ENCODE results near the gene KIAA0232. TPM values are rescaled to one million over a fixed set of nuclear protein-coding genes. Genes with fewer than 3 reads are reported as not detected.
"Not testable (repeated sequence)": the region's sequence is repeated elsewhere in the genome, so short reads cannot be mapped to it uniquely, and the experiment has no call there.

The KIAA0232 gene
- total and polyA plus RNA-seq, 9 of the 15 experiments (the other 6 are each of a cell fraction or from before 2014, with no cell fraction given): 3.5 to 17.4 (median 13.0) TPM

- H3K27me3 ChIP-seq (ENCODE audit: control insufficient read depth in 2 of 2, insufficient read depth in 2 of 2, low read length in 2 of 2); FAIRE-seq; intact Hi-C loops (cut with micrococcal nuclease); H2AFZ ChIP-seq (ENCODE audit: low read depth, low read length); H3K9me1 ChIP-seq (ENCODE audit: control insufficient read depth, insufficient read depth, low read length); H3K9me3 ChIP-seq (replicated peaks; ENCODE audit: control insufficient read depth, insufficient read depth, low read depth, low read length); H4K20me1 ChIP-seq (replicated peaks; ENCODE audit: control insufficient read depth, insufficient read depth, low read length); in situ Hi-C loops (cut with MboI); ATAC-seq; BruUV-seq (replicated peaks): not testable (repeated sequence)
- 57% methylated on average over 10 of the region's 10 CpGs for WGBS (ENCODE audit: insufficient coverage, low coverage, missing lambda C conversion rate)
- Histone ChIP-seq H3K79me2 (ENCODE audit: control insufficient read depth, insufficient read depth, low read length) (peaks cover 76% of the 10 kb centered on the region), H3K4me2 (ENCODE audit: insufficient read depth, low read length) (peak overlapping the region; percentile 88), H3K4me1 (replicated peaks in 1 of 2; ENCODE audit: control insufficient read depth in 2 of 2, insufficient read depth in 2 of 2, low read length in 2 of 2) (peaks cover 69 to 80% of the 10 kb centered on the region in 2 experiments), H3K9ac (ENCODE audit: insufficient read depth in 1 of 2, low read depth in 2 of 2, low read length in 2 of 2) (peak overlapping the region; percentile 93 to 98; a peak in 3 of 4 replicates), H3K27ac (ENCODE audit: extremely low read depth, low read depth, low read length) (peak overlapping the region; percentile 98; the same call in 1 of the 3 replicates), H3K4me3 (peak overlapping the region; percentile 94; the same call in 1 of the 2 replicates), H3K36me3 (ENCODE audit: control insufficient read depth, insufficient read depth, low read length) (peaks cover 21% of the 10 kb centered on the region; the same call in 2 of the 3 replicates)
- DNase-seq (ENCODE audit: extremely low read depth in 1 of 4, low spot score in 3 of 4): peak in 1 of 4 experiments; percentile 48
- 0 out of 2 replicates have a peak, but pooled peaks have one; percentile 5 for TF ChIP-seq SMARCA4 (IDR thresholded peaks at IDR 0.05)
- TF ChIP-seq, protein P1, sequence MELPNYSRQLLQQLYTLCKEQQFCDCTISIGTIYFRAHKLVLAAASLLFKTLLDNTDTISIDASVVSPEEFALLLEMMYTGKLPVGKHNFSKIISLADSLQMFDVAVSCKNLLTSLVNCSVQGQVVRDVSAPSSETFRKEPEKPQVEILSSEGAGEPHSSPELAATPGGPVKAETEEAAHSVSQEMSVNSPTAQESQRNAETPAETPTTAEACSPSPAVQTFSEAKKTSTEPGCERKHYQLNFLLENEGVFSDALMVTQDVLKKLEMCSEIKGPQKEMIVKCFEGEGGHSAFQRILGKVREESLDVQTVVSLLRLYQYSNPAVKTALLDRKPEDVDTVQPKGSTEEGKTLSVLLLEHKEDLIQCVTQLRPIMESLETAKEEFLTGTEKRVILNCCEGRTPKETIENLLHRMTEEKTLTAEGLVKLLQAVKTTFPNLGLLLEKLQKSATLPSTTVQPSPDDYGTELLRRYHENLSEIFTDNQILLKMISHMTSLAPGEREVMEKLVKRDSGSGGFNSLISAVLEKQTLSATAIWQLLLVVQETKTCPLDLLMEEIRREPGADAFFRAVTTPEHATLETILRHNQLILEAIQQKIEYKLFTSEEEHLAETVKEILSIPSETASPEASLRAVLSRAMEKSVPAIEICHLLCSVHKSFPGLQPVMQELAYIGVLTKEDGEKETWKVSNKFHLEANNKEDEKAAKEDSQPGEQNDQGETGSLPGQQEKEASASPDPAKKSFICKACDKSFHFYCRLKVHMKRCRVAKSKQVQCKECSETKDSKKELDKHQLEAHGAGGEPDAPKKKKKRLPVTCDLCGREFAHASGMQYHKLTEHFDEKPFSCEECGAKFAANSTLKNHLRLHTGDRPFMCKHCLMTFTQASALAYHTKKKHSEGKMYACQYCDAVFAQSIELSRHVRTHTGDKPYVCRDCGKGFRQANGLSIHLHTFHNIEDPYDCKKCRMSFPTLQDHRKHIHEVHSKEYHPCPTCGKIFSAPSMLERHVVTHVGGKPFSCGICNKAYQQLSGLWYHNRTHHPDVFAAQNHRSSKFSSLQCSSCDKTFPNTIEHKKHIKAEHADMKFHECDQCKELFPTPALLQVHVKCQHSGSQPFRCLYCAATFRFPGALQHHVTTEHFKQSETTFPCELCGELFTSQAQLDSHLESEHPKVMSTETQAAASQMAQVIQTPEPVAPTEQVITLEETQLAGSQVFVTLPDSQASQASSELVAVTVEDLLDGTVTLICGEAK (IDR thresholded peaks at IDR 0.05): peak; percentile 87
- TF ChIP-seq, protein P1 (CRISPR knock-in tag; IDR thresholded peaks at IDR 0.05): peak; percentile 82
- CTCF ChIA-PET (ENCODE audit: low intra/inter-chr PET ratio): interaction anchor here (0.6 kb wide), 1 partner anchor 60 kb away, joined by 3 read pairs; no protein-coding TSS in a partner anchor
- POLR2A ChIA-PET: interaction anchor here (0.6 to 3.9 kb wide), 13 partner anchors 10 to 958 kb away, joined by 3 to 17 read pairs (median 3); a partner anchor contains a TSS
Measured at GRCh38 chr4:6911917-6912316, 129.4 kb downstream of the KIAA0232 start.

All from K562 (cell line).